ENCODE results near the gene PRKCE. TPM values are rescaled to one million over a fixed set of nuclear protein-coding genes. Genes with fewer than 3 reads are reported as not detected.

The PRKCE gene
- total RNA-seq, 1 donor from 2014 or later, result 11.7 TPM

DNA sequence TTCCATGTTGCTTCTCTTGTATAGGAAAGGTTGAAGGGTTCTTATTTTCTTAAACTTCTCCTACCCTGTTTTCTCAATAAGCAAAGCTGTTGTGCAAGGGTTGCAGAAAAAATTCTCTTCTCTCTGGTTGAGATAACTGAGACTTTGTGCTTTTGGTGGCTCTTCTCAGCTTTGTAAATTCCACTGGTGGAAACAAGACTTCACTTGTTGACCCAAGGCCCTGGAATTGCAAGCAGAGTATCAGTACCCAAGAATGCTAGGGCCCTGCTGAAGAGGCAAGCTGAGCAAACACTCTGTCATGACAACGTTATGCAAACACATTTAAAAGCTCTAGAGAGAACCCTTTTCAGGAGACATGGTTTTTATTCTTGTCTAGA, 351.0 kb downstream of the PRKCE start:
- peaks cover 3% of the 10 kb centered on the region for H3K27me3 Mint-ChIP-seq (ENCODE audit: insufficient read depth)

DNA sequence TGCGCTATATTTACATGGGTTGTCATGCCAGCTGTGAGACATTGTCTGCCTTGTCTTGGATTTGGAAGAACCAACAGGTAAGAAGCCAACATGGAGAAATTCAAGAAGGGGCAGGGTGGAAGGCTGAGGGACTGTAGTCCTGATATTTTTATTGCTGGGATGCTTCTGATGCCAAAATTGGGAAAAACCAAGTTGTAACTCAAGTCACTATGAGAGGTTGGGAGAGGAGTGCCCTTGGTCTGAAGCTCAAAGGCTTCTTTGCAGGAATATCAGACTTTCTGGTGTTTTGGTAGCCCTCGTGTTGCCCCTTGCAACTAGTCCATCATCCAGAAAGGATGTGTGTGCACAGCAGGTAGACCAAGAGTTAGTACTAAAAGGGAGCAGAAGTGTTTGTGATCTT, 351.5 kb downstream of the PRKCE start:
- H3K4me1 Mint-ChIP-seq (ENCODE audit: low read depth), result no peaks in the 10 kb centered on the region
- H3K27me3 Mint-ChIP-seq (ENCODE audit: insufficient read depth), result peaks cover 3% of the 10 kb centered on the region
- H3K27ac Mint-ChIP-seq, result no peak overlapping the region
- H3K4me3 Mint-ChIP-seq, result no peak overlapping the region
- peaks cover 3% of the 10 kb centered on the region for H3K36me3 Mint-ChIP-seq (ENCODE audit: low read depth)
- intact Hi-C loops (cut with micrococcal nuclease), result no loop called here
- no peak for DNase-seq (ENCODE audit: low spot score)
- no peaks in the 10 kb centered on the region for H3K9me3 Mint-ChIP-seq

More for the DNA sequence above, 351.0 kb downstream of the PRKCE start:
- intact Hi-C loops (cut with micrococcal nuclease), result no loop called here
- Mint-ChIP-seq H3K4me3 (no peak overlapping the region), H3K9me3 (no peaks in the 10 kb centered on the region), H3K27ac (no peak overlapping the region), H3K4me1 (ENCODE audit: low read depth) (no peaks in the 10 kb centered on the region), H3K36me3 (ENCODE audit: low read depth) (peaks cover 2% of the 10 kb centered on the region)
- DNase-seq (ENCODE audit: low spot score), result no peak

DNA sequence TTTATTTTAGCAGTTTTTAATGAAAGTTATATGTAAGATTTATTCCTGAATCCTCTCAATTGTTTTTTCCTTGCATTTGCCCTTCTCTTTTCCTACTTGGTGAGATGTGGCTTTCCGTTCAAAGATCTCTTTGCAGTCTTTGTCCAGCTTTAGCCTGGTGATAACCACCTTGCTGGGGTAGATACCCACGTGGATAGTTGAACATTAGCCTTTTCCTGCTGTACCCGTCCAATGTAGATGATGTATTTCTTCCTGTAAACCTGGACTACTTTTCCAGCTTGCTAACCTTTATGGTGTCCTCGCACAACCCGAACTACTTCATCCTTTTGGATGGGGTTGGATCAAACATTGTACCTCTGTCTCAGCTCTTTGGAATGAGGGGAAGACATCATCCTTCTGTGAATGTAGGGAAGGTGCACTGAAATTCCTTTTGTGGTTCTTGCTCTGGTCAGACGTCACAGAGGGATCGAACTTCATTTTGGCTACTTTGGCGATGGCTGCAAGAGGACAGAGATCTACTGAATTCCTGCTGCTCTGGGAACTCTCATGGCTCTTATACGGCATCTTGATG, 352.5 kb downstream of the PRKCE start:
- H3K27ac Mint-ChIP-seq, result no peak overlapping the region
- intact Hi-C loops (cut with micrococcal nuclease), result no loop called here
- no peaks in the 10 kb centered on the region for H3K9me3 Mint-ChIP-seq
- H3K36me3 Mint-ChIP-seq (ENCODE audit: low read depth), result peaks cover 3% of the 10 kb centered on the region
- H3K27me3 Mint-ChIP-seq (ENCODE audit: insufficient read depth), result peaks cover 3% of the 10 kb centered on the region
- no peak overlapping the region for H3K4me3 Mint-ChIP-seq
- H3K4me1 Mint-ChIP-seq (ENCODE audit: low read depth), result no peaks in the 10 kb centered on the region
- no peak for DNase-seq (ENCODE audit: low spot score)

DNA sequence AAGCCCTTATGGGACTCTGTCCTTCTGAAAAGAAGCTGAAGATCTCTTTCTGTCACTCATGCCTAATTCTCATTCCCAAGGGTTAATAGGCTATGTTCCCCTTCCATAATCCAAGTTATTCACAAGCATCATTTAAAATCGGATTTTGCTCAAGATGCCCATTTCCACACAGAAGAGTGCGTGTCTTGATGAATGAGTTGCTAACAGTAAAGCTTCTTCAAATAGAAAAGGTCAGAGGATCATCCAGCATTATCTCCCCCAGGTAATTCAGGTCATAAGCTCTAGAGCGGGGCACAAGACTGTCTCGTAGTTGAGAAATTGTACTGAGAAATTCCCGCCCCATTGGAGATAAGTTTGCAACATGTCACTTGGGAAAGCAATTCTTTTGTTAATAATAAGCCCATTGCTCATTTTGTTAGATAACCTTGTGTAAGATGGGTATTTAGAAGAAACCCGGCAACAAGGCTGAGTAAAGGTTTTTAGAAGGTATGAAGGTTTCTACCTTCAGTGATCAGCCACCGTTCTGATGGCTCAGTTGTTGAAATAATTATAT, 355.1 kb downstream of the PRKCE start:
- intact Hi-C loops (cut with micrococcal nuclease), result no loop called here
- Mint-ChIP-seq H3K9me3 (no peaks in the 10 kb centered on the region), H3K4me1 (ENCODE audit: low read depth) (peaks cover 5% of the 10 kb centered on the region), H3K4me3 (no peak overlapping the region), H3K36me3 (ENCODE audit: low read depth) (peaks cover 2% of the 10 kb centered on the region), H3K27me3 (ENCODE audit: insufficient read depth) (no peaks in the 10 kb centered on the region), H3K27ac (no peak overlapping the region)
- no peak for DNase-seq (ENCODE audit: low spot score)

DNA sequence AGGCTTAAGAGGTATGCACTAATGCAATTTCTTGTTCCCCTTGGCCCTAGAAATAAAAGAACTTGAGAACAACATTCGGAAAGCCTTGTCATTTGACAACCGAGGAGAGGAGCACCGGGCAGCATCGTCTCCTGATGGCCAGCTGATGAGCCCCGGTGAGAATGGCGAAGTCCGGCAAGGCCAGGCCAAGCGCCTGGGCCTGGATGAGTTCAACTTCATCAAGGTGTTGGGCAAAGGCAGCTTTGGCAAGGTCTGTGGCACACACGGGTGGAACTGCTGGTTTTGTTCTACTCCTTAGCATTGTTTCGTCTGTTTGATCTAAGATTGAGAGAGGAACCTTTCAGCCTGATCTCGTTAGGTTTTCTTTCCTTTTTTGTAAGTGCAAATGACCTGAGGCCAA, 355.9 kb downstream of the PRKCE start:
- Mint-ChIP-seq H3K36me3 (ENCODE audit: low read depth) (peaks cover 4% of the 10 kb centered on the region), H3K27me3 (ENCODE audit: insufficient read depth) (no peaks in the 10 kb centered on the region), H3K4me1 (ENCODE audit: low read depth) (peaks cover 5% of the 10 kb centered on the region), H3K9me3 (no peaks in the 10 kb centered on the region), H3K4me3 (no peak overlapping the region), H3K27ac (no peak overlapping the region)
- intact Hi-C loops (cut with micrococcal nuclease), result no loop called here
- no peak for DNase-seq (ENCODE audit: low spot score)

DNA sequence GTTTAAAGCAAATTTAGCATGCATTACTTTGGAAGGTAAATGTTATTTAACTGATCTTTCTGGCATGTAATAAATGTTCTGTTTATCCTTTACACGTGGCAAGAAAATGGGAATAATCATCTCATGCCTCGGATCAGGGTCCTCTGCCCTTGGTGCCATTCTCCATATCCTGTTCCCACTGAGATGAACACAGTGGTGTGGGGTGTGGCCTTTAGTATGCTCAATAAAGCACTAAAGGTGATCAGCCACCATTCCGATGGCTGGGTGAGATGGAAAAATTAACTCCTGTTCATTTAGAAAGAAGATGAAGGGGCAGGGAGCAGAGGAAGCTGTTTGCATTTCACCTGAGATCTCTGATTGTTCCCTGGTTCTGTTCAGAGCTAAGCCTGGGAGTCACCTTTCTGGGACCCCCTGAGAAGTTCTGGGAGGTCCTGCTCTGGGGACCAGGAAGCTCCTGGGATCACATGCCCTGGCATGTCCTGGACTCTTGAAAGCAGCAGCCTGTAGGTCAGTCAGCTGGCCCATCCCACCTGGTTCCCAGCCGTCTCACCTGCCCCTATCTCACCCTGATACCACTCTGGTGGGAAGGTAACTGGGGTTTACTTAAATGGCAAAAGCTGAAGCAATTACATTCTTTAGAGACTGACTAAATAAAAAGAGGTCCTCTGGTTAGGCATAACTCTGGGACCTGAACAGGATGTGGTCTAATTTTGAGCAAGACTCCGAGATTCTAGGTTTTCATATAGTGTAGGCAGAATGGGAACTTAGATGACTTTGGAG, 356.8 kb downstream of the PRKCE start:
- no peaks in the 10 kb centered on the region for H3K27me3 Mint-ChIP-seq (ENCODE audit: insufficient read depth)
- no peaks in the 10 kb centered on the region for H3K9me3 Mint-ChIP-seq
- H3K4me1 Mint-ChIP-seq (ENCODE audit: low read depth), result peaks cover 5% of the 10 kb centered on the region
- no peak overlapping the region for H3K4me3 Mint-ChIP-seq
- peaks cover 4% of the 10 kb centered on the region for H3K36me3 Mint-ChIP-seq (ENCODE audit: low read depth)
- intact Hi-C loops (cut with micrococcal nuclease), result no loop called here
- H3K27ac Mint-ChIP-seq, result no peak overlapping the region
- DNase-seq (ENCODE audit: low spot score), result no peak

DNA sequence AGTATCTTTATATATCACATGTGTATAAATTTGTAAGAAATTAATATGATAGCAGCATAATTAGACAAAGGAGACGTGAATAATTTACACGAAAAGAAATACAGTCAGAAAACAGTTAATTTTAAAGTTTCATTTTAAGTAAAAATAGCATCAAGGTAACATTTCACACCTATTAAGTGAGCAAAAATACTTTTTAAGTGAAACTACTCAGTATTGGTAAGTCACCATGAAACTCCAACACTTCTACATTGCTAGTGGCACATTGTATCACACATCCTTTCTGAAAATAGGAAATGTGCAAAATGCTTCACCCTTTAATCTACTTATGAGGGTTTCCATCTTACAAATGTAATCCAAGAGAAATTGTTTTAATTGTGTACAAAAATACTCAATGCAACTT, 357.8 kb downstream of the PRKCE start:
- no peaks in the 10 kb centered on the region for H3K9me3 Mint-ChIP-seq
- intact Hi-C loops (cut with micrococcal nuclease), result no loop called here
- H3K27me3 Mint-ChIP-seq (ENCODE audit: insufficient read depth), result no peaks in the 10 kb centered on the region
- H3K27ac Mint-ChIP-seq, result no peak overlapping the region
- H3K36me3 Mint-ChIP-seq (ENCODE audit: low read depth), result peaks cover 4% of the 10 kb centered on the region
- peaks cover 5% of the 10 kb centered on the region for H3K4me1 Mint-ChIP-seq (ENCODE audit: low read depth)
- DNase-seq (ENCODE audit: low spot score), result no peak
- H3K4me3 Mint-ChIP-seq, result no peak overlapping the region

DNA sequence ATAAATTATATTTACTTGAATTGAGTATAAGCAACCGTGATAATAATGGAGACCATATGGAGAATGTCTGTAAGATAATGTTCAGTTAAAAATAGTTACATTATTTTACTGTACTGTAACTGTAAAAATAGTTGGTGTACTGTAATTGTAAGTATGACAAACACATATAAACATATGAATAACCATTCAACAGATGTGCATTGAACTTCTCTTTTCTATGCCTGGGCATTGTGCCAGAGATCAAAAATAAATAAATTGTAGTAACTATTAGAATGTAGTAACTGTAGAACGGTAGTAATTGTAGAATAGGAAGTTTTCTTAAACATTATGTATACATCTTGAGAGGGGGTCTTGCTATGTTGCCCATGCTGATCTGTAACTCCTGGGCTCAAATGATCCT, 358.3 kb downstream of the PRKCE start:
- Mint-ChIP-seq H3K9me3 (no peaks in the 10 kb centered on the region), H3K27ac (no peak overlapping the region), H3K4me3 (no peak overlapping the region), H3K4me1 (ENCODE audit: low read depth) (peaks cover 5% of the 10 kb centered on the region), H3K36me3 (ENCODE audit: low read depth) (peaks cover 2% of the 10 kb centered on the region), H3K27me3 (ENCODE audit: insufficient read depth) (no peaks in the 10 kb centered on the region)
- DNase-seq (ENCODE audit: low spot score), result no peak
- intact Hi-C loops (cut with micrococcal nuclease), result loop anchor here (2.0 kb wide), 1 partner anchor 289 kb away; no protein-coding TSS in a partner anchor

DNA sequence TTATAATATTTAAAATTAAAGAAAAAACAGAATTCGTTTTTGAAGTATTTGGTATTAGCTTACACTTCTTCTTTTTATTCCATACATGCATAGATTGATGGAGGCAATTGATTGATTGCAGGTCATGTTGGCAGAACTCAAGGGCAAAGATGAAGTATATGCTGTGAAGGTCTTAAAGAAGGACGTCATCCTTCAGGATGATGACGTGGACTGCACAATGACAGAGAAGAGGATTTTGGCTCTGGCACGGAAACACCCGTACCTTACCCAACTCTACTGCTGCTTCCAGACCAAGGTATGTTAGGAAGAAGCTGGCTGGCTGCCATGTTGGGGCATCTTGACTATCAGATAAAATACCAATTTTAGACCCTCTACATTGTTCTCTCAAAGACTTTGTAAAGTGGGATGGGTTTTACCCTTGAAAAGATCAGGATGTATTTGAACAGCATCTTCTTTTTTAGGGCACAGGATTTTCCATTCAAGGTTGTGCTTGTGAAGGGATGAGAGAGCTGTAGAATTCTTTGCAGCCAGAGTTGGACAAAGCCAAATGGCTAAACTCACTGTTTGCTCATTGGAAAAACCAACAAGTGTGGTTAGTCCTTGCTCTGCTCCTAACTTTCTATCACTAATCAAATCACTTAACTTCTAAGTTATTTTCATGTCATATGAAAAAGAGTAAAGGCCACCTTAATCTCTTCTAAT, 358.9 kb downstream of the PRKCE start:
- Mint-ChIP-seq H3K4me1 (ENCODE audit: low read depth) (peaks cover 6% of the 10 kb centered on the region), H3K4me3 (no peak overlapping the region), H3K36me3 (ENCODE audit: low read depth) (peaks cover 2% of the 10 kb centered on the region), H3K27me3 (ENCODE audit: insufficient read depth) (no peaks in the 10 kb centered on the region), H3K27ac (no peak overlapping the region), H3K9me3 (no peaks in the 10 kb centered on the region)
- intact Hi-C loops (cut with micrococcal nuclease), result loop anchor here (2.0 kb wide), 1 partner anchor 288 kb away; no protein-coding TSS in a partner anchor
- no peak for DNase-seq (ENCODE audit: low spot score)

DNA sequence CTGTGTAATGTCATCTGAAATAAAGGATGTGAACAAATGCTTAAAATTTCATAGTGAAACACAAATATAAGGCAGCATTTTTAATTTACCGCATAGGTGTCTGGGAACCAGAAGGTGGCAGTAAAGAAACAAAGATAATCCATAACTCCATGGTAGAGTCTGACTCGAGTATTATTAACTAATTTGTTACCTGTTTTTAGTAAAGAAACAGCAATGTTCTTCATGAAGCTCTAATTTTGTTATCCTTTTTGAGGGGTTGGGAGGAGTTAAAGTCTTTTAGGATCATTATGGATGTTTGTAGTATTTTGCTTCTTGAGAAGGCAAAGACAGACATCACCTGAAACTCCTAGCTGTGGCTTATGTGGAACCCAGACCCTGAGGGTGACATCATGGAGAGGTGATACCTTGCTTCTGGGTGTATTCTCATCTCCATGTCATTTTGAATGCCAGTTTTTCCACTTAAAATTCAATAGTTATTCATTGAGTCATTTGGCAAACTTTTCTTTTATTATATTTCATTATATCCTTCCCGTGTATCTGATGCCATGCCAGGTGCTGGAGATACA, 359.5 kb downstream of the PRKCE start:
- Mint-ChIP-seq H3K36me3 (ENCODE audit: low read depth) (peaks cover 2% of the 10 kb centered on the region), H3K4me3 (no peak overlapping the region), H3K27me3 (ENCODE audit: insufficient read depth) (no peaks in the 10 kb centered on the region), H3K4me1 (ENCODE audit: low read depth) (peaks cover 13% of the 10 kb centered on the region), H3K9me3 (no peaks in the 10 kb centered on the region), H3K27ac (no peak overlapping the region)
- no peak for DNase-seq (ENCODE audit: low spot score)
- intact Hi-C loops (cut with micrococcal nuclease), result loop anchor here (1.0 to 2.0 kb wide), 5 partner anchors 52 to 639 kb away; no protein-coding TSS in a partner anchor

DNA sequence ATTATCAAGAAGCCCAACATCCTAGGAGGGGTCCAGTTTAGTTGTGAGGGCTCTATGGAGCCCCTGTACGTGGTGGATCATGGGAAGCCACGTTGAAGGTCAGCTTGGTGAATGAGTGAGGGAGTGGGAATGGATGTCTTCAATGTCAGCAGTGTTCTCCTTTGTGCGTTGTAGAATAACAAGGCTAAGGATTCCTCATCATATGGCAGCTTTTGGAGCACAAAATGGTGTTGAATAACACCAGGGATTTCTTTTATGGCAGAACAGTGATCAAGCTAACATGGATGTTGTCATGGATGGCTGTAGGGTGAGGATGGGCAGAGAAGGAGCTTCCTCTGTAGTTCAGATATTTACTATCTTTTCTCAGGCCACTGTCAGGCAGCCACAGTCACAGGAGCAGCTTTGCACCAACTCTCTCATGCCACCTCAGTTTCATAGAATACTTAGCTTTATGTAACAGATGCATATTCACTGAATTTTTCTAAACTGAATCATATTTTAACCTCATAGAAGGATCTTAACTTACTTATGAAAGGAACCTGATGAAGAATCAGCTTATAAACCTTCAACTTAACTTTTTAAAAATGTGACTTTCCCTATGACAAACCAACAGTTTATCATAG, 361.3 kb downstream of the PRKCE start:
- Mint-ChIP-seq H3K4me3 (no peak overlapping the region), H3K9me3 (no peaks in the 10 kb centered on the region), H3K27ac (no peak overlapping the region), H3K36me3 (ENCODE audit: low read depth) (peaks cover 7% of the 10 kb centered on the region), H3K27me3 (ENCODE audit: insufficient read depth) (no peaks in the 10 kb centered on the region), H3K4me1 (ENCODE audit: low read depth) (peaks cover 18% of the 10 kb centered on the region)
- DNase-seq (ENCODE audit: low spot score), result no peak
- intact Hi-C loops (cut with micrococcal nuclease), result no loop called here

DNA sequence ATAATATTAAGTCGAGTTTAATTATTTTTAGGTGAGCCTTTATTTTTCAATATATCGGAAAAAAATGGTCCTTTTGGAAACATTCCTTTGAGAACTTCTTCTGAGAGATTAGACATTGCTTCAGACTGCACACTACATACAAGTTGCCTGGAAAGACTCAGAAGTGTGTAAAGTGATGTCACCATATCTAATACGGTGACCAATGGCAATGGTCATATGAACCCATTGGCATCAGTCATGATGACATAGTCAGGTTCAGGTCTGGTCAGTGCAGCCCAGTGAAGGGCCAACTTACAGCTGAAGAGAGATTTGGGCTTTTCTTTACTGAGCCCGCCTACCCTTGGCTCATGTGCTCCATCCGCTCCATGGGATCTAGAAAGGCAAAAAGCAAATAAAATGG, 362.3 kb downstream of the PRKCE start:
- no peak for DNase-seq (ENCODE audit: low spot score)
- no peaks in the 10 kb centered on the region for H3K27me3 Mint-ChIP-seq (ENCODE audit: insufficient read depth)
- peaks cover 21% of the 10 kb centered on the region for H3K4me1 Mint-ChIP-seq (ENCODE audit: low read depth)
- H3K36me3 Mint-ChIP-seq (ENCODE audit: low read depth), result peaks cover 6% of the 10 kb centered on the region
- no peaks in the 10 kb centered on the region for H3K9me3 Mint-ChIP-seq
- H3K27ac Mint-ChIP-seq, result no peak overlapping the region
- H3K4me3 Mint-ChIP-seq, result no peak overlapping the region
- intact Hi-C loops (cut with micrococcal nuclease), result no loop called here

All from activated T-helper 1 cell treated with anti-CD3 and anti-CD28 coated beads, Interleukin-12 subunit alpha, Interleukin-12 subunit beta, Interleukin-2, Interleukin-4 antibody, amounts not matched to agents 30 ng/mL and 10 ng/mL and 1 ng/mL, durations not matched to agents 14 hours and 24 hours and 36 hours (primary cell).